IMR-90 (cell line): ENCODE data around the gene TRIM6. TPM values are rescaled to one million over a fixed set of nuclear protein-coding genes. Genes with fewer than 3 reads are reported as not detected.

Experiments
- ATAC-seq: fragments of 200-7000 bp; cut with Tn5 transposase; 2 replicates; pipeline ENCODE4 v1.9.1; 2020; ENCODE audit warnings: low read depth, mild to moderate bottlenecking, moderate library complexity
- BruUV-seq: library from RNA; stranded (reverse); fragments of 400-500 nt; replicated peaks from 2 replicates; lab custom pipeline; 2021; lab: Mats Ljungman, UMichigan
- CTCF ChIA-PET: fragments of 300-600 bp; formaldehyde crosslinking; extraction: SDS; loops from one replicate; lab custom pipeline; 2021; ENCODE audit warnings: antibody characterized with exemption; lab: Yijun Ruan, JAX
- POLR2A ChIA-PET: fragments of 300-600 bp; sonication (Branson Sonifier 250); formaldehyde crosslinking; loops from one replicate; lab custom pipeline; 2022; ENCODE audit warnings: antibody characterized with exemption; ENCODE audit not compliant: unreplicated experiment; lab: Charles Lee
- DNase-seq: peaks from one replicate; pipeline ENCODE4 v3.0.0; 2013
- H2AFZ ChIP-seq: replicated peaks from 2 replicates; pipeline ENCODE3; 2013; ENCODE audit warnings: low read length, mild to moderate bottlenecking; ENCODE audit not compliant: poor library complexity
- H2AK5ac ChIP-seq: 2 replicates; pipeline ENCODE4 v1.6.1; 2013; ENCODE audit warnings: low read depth, low read length, inconsistent platforms
- H2AK9ac ChIP-seq: replicated peaks from 2 replicates; pipeline ENCODE3; 2013; ENCODE audit warnings: mild to moderate bottlenecking, low read depth, low read length, moderate library complexity; ENCODE audit not compliant: poor library complexity
- H2BK120ac ChIP-seq: 2 replicates; pipeline ENCODE4 v1.6.1; 2013; ENCODE audit warnings: low read depth, low read length, inconsistent platforms
- H2BK15ac ChIP-seq: 3 replicates; pipeline ENCODE4 v1.6.1; 2013; ENCODE audit warnings: low read depth, low read length, inconsistent platforms
- H2BK20ac ChIP-seq: 2 replicates; pipeline ENCODE4 v1.6.1; 2013; ENCODE audit warnings: low read depth, mild to moderate bottlenecking, inconsistent platforms, low read length, moderate library complexity
- H2BK5ac ChIP-seq: 2 replicates; pipeline ENCODE4 v1.6.1; 2013; ENCODE audit warnings: mild to moderate bottlenecking, low read depth, low read length, inconsistent platforms; ENCODE audit not compliant: poor library complexity, severe bottlenecking
- H3K14ac ChIP-seq: replicated peaks from 2 replicates; pipeline ENCODE4 v1.6.1; 2013; ENCODE audit warnings: low read depth, low read length, inconsistent platforms
- H3K18ac ChIP-seq: 2 replicates; pipeline ENCODE4 v1.6.1; 2013; ENCODE audit warnings: low read depth, low read length, control low read depth
- H3K23ac ChIP-seq: 2 replicates; pipeline ENCODE4 v1.6.1; 2013; ENCODE audit warnings: low read depth, low read length, inconsistent platforms
- H3K27ac ChIP-seq: 2 replicates; pipeline ENCODE4 v1.5.1; 2013; ENCODE audit warnings: mild to moderate bottlenecking, control low read depth, low read length; ENCODE audit not compliant: insufficient read depth
- H3K27me3 ChIP-seq: 2 replicates; pipeline ENCODE4 v1.6.1; 2013; ENCODE audit warnings: low read length; ENCODE audit not compliant: control insufficient read depth, insufficient read depth
- H3K36me3 ChIP-seq: 2 replicates; pipeline ENCODE4 v1.6.1; 2013; ENCODE audit warnings: low read length, mixed read lengths; ENCODE audit not compliant: control insufficient read depth, insufficient read depth
- H3K4ac ChIP-seq: 2 replicates; pipeline ENCODE4 v1.6.1; 2013; ENCODE audit warnings: low read depth, low read length, inconsistent platforms
- H3K4me1 ChIP-seq: 2 replicates; pipeline ENCODE4 v1.6.1; 2013; ENCODE audit warnings: low read length, mixed read lengths; ENCODE audit not compliant: control insufficient read depth, insufficient read depth
- H3K4me2 ChIP-seq: 2 replicates; pipeline ENCODE4 v1.6.1; 2013; ENCODE audit warnings: low read depth, mild to moderate bottlenecking, control low read depth, low read length, moderate library complexity
- H3K4me3 ChIP-seq: 2 replicates; pipeline ENCODE4 v1.5.1; 2013; ENCODE audit warnings: low read depth, mild to moderate bottlenecking, control low read depth, low read length, moderate library complexity; ENCODE audit not compliant: insufficient read depth
- H3K56ac ChIP-seq: 2 replicates; pipeline ENCODE4 v1.6.1; 2013; ENCODE audit warnings: low read length, inconsistent platforms; ENCODE audit not compliant: insufficient read depth; ENCODE audit errors: extremely low read depth
- H3K79me1 ChIP-seq, 2 experiments: 2 replicates each; pipeline ENCODE4 v1.6.1; 2013; ENCODE audit warnings: low read length in 2 of 2, inconsistent platforms in 1 of 2, low read depth in 1 of 2
- H3K9ac ChIP-seq: 2 replicates; pipeline ENCODE4 v1.6.1; 2013; ENCODE audit warnings: low read depth, low read length, control low read depth
- H3K9me1 ChIP-seq: 2 replicates; pipeline ENCODE4 v1.6.1; 2013; ENCODE audit warnings: low read length, inconsistent platforms; ENCODE audit not compliant: insufficient read depth
- H3K9me3 ChIP-seq: 2 replicates; pipeline ENCODE4 v1.6.1; 2013; ENCODE audit warnings: low read length; ENCODE audit not compliant: control insufficient read depth, insufficient read depth
- H4K20me1 ChIP-seq: 2 replicates; pipeline ENCODE4 v1.6.1; 2013; ENCODE audit warnings: low read length, inconsistent platforms; ENCODE audit not compliant: insufficient read depth
- H4K5ac ChIP-seq: 2 replicates; pipeline ENCODE4 v1.6.1; 2013; ENCODE audit warnings: mild to moderate bottlenecking, low read depth, low read length, control low read depth
- H4K8ac ChIP-seq, 2 experiments: 2 replicates each; pipeline ENCODE4 v1.6.1; 2013; ENCODE audit warnings: low read depth in 2 of 2, low read length in 2 of 2, control low read depth in 1 of 2, inconsistent platforms in 1 of 2
- H4K91ac ChIP-seq: 2 replicates; pipeline ENCODE4 v1.6.1; 2013; ENCODE audit warnings: low read depth, low read length, inconsistent platforms; ENCODE audit not compliant: insufficient read depth
- MAFK ChIP-seq: IDR thresholded peaks from 2 replicates; pipeline ENCODE4 v1.6.1; 2012; ENCODE audit warnings: low read depth, low read length, improper control_type of control experiment
- WGBS, 2 experiments: methylation state at CpG; one replicate each; pipeline versions ENCODE4 v1.1.5 to v1.1.7; 2013; ENCODE audit warnings: missing lambda C conversion rate in 2 of 2; ENCODE audit not compliant: insufficient read length in 1 of 2; ENCODE audit errors: extremely low coverage in 2 of 2; 5-methylcytosine and 5-hydroxymethylcytosine counted together
- dilution Hi-C: fragments of 300-500 bp; cut with HindIII; formaldehyde crosslinking; loops from one replicate; pipeline ENCODE4 v1.14.3; 2018; ENCODE audit warnings: low sequenced_read_pairs; ENCODE audit not compliant: unreplicated experiment
- in situ Hi-C: fragments of 300-500 bp; cut with MboI; formaldehyde crosslinking; loops from 3 replicates; pipeline ENCODE4 v1.14.3; 2019; ENCODE audit warnings: low sequenced_read_pairs, inconsistent platforms, mixed read lengths
- intact Hi-C: fragments of 100-400 bp; cut with micrococcal nuclease; formaldehyde crosslinking; loops from 2 replicates; pipeline ENCODE4 v1.10.0; 2022
- polyA plus RNA-seq, 3 experiments: library from polyadenylated mRNA; depleted of rRNA; stranded (reverse); fragments of >200 nt; gene quantifications; 2 replicates each; pipeline ENCODE4 v1.2.3, GENCODE V29; 2012; ENCODE audit warnings: low replicate concordance in 1 of 3
- total RNA-seq: library from RNA; depleted of rRNA; stranded (reverse); fragments of >200 nt; gene quantifications from 2 replicates; pipeline ENCODE4 v1.2.3, GENCODE V29; 2012

The TRIM6 gene
- total and polyA plus RNA-seq, 2 of the 4 experiments (the other 2 are of a cell fraction) = 3.9 to 4.7 TPM

DNA sequence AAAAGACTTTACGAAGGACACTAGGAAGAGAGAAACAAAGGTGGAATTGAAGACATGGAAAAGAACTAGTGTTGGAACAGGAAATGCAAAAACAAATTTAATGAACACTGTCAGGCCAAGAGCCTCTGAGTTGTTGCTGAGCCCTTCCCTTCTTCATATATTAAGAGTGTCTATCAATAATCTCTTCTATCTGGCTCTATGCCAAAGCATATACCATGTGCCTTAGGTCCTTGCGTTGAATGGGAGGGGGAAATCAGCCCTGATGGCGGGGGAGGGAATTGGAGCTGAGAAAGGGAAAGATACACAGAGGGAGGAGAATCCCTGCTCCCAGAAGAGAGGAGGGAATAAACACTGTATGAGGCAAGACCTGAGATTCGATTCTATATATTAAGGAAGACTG is 21.3 kb upstream of the TRIM6 start:
- Histone ChIP-seq H3K36me3 (no peaks in the 10 kb centered on the region), H2BK20ac (no peak overlapping the region), H2AK5ac (no peak overlapping the region), H3K18ac (no peak overlapping the region), H3K9me3 (no peaks in the 10 kb centered on the region), H3K79me1 (no peaks in the 10 kb centered on the region), H3K14ac (no peak overlapping the region), H3K27me3 (peaks cover 2% of the 10 kb centered on the region; the same call in 1 of the 2 replicates), H3K9me1 (no peaks in the 10 kb centered on the region), H2BK15ac (no peak overlapping the region), H3K4ac (no peak overlapping the region), H3K9ac (no peak overlapping the region), H3K27ac (no peak overlapping the region), H3K4me1 (no peaks in the 10 kb centered on the region), H4K8ac (no peak overlapping the region), H3K56ac (no peak overlapping the region), H2BK5ac (no peak overlapping the region), H3K4me2 (no peak overlapping the region), H2AK9ac (no peak overlapping the region), H4K91ac (no peak overlapping the region), H2AFZ (no peak overlapping the region), H3K4me3 (no peak overlapping the region), H2BK120ac (no peak overlapping the region), H4K5ac (no peak overlapping the region), H4K20me1 (no peaks in the 10 kb centered on the region), H3K23ac (no peak overlapping the region)
- POLR2A ChIA-PET = no interaction called here
- ATAC-seq = no peak
- intact Hi-C loops = no loop called here
- WGBS, 2 experiments = 40% methylated on average over 1 of the region's 4 CpGs; no CpG with 5 or more reads in 1 of the 2 experiments
- in situ Hi-C loops = no loop called here
- TF ChIP-seq MAFK = no peak
- CTCF ChIA-PET = no interaction called here
- no peak for DNase-seq
- dilution Hi-C loops = no loop called here
- BruUV-seq = no TSS peak
